Spleen (tissue), 11 donors: ENCODE data around the gene KEL. TPM values are rescaled to one million over a fixed set of nuclear protein-coding genes. Genes with fewer than 3 reads are reported as not detected.

Experiments
- DNase-seq: peaks from one replicate; pipeline ENCODE4 v3.0.0-alpha.2; 2020
- H3K27ac ChIP-seq, 8 donors: fragments of 200-600 bp; sonication (generic) in 7 of 8; 1 replicate in 4 of 8; 2 replicates in 4 of 8; pipeline versions ENCODE4 v1.5.0 to v1.8.0; 2016 to 2021; ENCODE audit warnings: inconsistent platforms in 4 of 8, mild to moderate bottlenecking in 4 of 8, moderate library complexity in 1 of 8
- H3K27me3 ChIP-seq, 7 donors: fragments of 200-600 bp; sonication (generic) in 6 of 7; replicated peaks in 1 of 7; 1 replicate in 4 of 7; 2 replicates in 3 of 7; pipeline versions ENCODE4 v1.5.0 to v1.8.0; 2016 to 2021; ENCODE audit warnings: inconsistent platforms in 3 of 7, mild to moderate bottlenecking in 1 of 7
- H3K36me3 ChIP-seq, 6 donors: fragments of 200-600 bp; sonication (generic) in 5 of 6; 1 replicate in 4 of 6; 2 replicates in 2 of 6; pipeline versions ENCODE4 v1.5.0 to v1.8.0; 2016 to 2021; ENCODE audit warnings: inconsistent platforms in 2 of 6
- H3K4me1 ChIP-seq, 6 donors: fragments of 200-600 bp; sonication (generic) in 5 of 6; 1 replicate in 3 of 6; 2 replicates in 3 of 6; pipeline versions ENCODE4 v1.5.0 to v1.8.0; 2016 to 2021; ENCODE audit warnings: inconsistent platforms in 3 of 6
- H3K4me3 ChIP-seq, 8 donors: fragments of 200-600 bp; sonication (generic) in 7 of 8; 1 replicate in 4 of 8; 2 replicates in 4 of 8; pipeline versions ENCODE4 v1.5.0 to v1.8.0; 2016 to 2021; ENCODE audit warnings: inconsistent platforms in 4 of 8, mild to moderate bottlenecking in 4 of 8, moderate library complexity in 2 of 8
- H3K9me3 ChIP-seq, 8 donors: fragments of 200-600 bp; sonication (generic) in 7 of 8; 1 replicate in 4 of 8; 2 replicates in 4 of 8; pipeline versions ENCODE4 v1.5.0 to v1.8.0; 2016 to 2021; ENCODE audit warnings: inconsistent platforms in 4 of 8
- CTCF ChIP-seq, 11 experiments: fragments of 200-600 bp in 7 of 11; fragments of 450-650 bp in 4 of 11; sonication (generic) in 4 of 11; IDR thresholded peaks in 8 of 11; conservative IDR thresholded peaks in 3 of 11; 1 replicate in 7 of 11; 2 replicates in 4 of 11; pipeline versions ENCODE4 v1.4.0 to v1.8.0; 2016 to 2021; ENCODE audit warnings: antibody characterized with exemption in 11 of 11, inconsistent platforms in 4 of 11, mild to moderate bottlenecking in 1 of 11
- POLR2A ChIP-seq, 3 donors: fragments of 450-650 bp; IDR thresholded peaks; one replicate each; pipeline ENCODE4 v1.5.1; 2017; ENCODE audit warnings: antibody characterized with exemption in 3 of 3, mild to moderate bottlenecking in 1 of 3
- POLR2AphosphoS5 ChIP-seq, 3 donors: sonication (generic); formaldehyde crosslinking; IDR thresholded peaks; one replicate each; pipeline ENCODE4 v1.5.1; 2017; ENCODE audit warnings: antibody characterized with exemption in 3 of 3
- WGBS, 5 donors: extraction: QIAGEN DNeasy Blood & Tissue Kit in 3 of 5; methylation state at CpG; one replicate each; pipeline versions ENCODE4 v1.1.5 to v1.1.7; 2013 to 2018; 5-methylcytosine and 5-hydroxymethylcytosine counted together
- intact Hi-C: fragments of 100-400 bp; cut with DNase I; formaldehyde crosslinking; loops from one replicate; pipeline ENCODE4 v1.15.0; 2023; ENCODE audit warnings: low total_unique reads
- polyA plus RNA-seq, 3 donors: library from polyadenylated mRNA; stranded (reverse); fragments of 200-250 nt; gene quantifications; one replicate each; pipeline ENCODE4 v1.2.1, GENCODE V29; 2013
- total RNA-seq, 7 donors: library from RNA; depleted of rRNA in 3 of 7; stranded (reverse); fragments of >200 nt in 3 of 7; fragmentation: NEBNext Ultra II Directional in 4 of 7; extraction: Animal tissue kit (Norgen Biotek cat#: 25700) in 4 of 7; gene quantifications; one replicate each; pipeline versions ENCODE4 v1.1.0 to v1.2.1, GENCODE V29; 2016 to 2021
- donor health status: healthy with polysubstance abuse.
- donor health status: DM: no; HTN: no; CAD: no; lungs with moderate emphysema.
- donor health status: DM: no; HTN: no; CAD: no.
- donor health status: Bipolar disorder and iron deficiency.
- donor health status: healthy.
- donor health status: DM: no; HTN: no; CAD: no.
- donor health status: DM: yes; HTN: yes; CAD: no.

KEL gene
- total and polyA plus RNA-seq, 10 donors: 3.3 to 27.4 (median 5.6) TPM

- Histone ChIP-seq H3K4me1 (peaks cover 0 to 13% (median 4%) of the 10 kb centered on the region in 6 donors), H3K27me3 (no peaks in the 10 kb centered on the region), H3K36me3 (no peaks in the 10 kb centered on the region), H3K27ac (no peak overlapping the region), H3K9me3 (peaks cover 0 to 5% (median 0%) of the 10 kb centered on the region in 8 donors), H3K4me3 (no peak overlapping the region)
- TF ChIP-seq POLR2A (IDR thresholded peaks at IDR 0.05) (no peak), CTCF (IDR thresholded peaks at IDR 0.05 in 8 of 11, conservative IDR thresholded peaks at IDR 0.05 in 3 of 11) (no peak), POLR2AphosphoS5 (IDR thresholded peaks at IDR 0.05) (no peak)
- intact Hi-C loops: loop anchor here (10.0 kb wide), 2 partner anchors 145 to 365 kb away; partner anchors contain the start of gene EPHB6
- no peak for DNase-seq
These were observed 37.6 kb upstream of the KEL start for GRCh38 chr7:142999793-143000192.

DNA sequence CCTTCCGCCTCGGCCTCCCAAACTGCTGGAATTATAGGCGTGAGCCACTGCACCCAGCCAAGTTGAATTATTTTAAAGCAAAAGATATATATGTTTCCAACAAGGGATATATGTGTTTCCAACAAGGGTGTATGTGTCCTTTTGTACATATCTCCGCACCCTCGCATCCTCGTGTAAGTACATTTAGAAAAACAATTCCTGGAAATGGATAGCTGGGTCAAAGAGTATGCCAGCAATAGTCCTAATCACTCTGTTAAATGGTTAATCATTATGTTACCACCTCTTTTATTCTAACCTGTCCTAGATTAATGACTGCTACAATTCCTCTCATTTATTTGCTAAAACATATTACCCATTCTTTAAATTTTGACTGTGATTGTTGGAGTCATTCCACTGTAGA is 36.8 kb upstream of the KEL start:
- no peaks in the 10 kb centered on the region for H3K27me3 ChIP-seq
- TF ChIP-seq CTCF (IDR thresholded peaks at IDR 0.05 in 8 of 11, conservative IDR thresholded peaks at IDR 0.05 in 3 of 11): no peak
- TF ChIP-seq POLR2AphosphoS5 (IDR thresholded peaks at IDR 0.05): no peak
- TF ChIP-seq POLR2A (IDR thresholded peaks at IDR 0.05): no peak
- H3K4me1 ChIP-seq: peaks cover 0 to 12% (median 4%) of the 10 kb centered on the region in 6 donors
- H3K36me3 ChIP-seq: no peaks in the 10 kb centered on the region
- 87 to 93% (median 91%) methylated on average over 6 of the region's 6 CpGs for WGBS, 5 donors
- H3K27ac ChIP-seq: no peak overlapping the region
- DNase-seq: no peak
- H3K4me3 ChIP-seq: no peak overlapping the region
- intact Hi-C loops: no loop called here
- peaks cover 0 to 5% (median 0%) of the 10 kb centered on the region in 8 donors for H3K9me3 ChIP-seq

GRCh38 chr7:142997456-142997989 is 35.4 kb upstream of the KEL start:
- peaks cover 0 to 5% (median 0%) of the 10 kb centered on the region in 8 donors for H3K9me3 ChIP-seq
- no peak overlapping the region for H3K4me3 ChIP-seq
- DNase-seq: no peak
- intact Hi-C loops: no loop called here
- H3K4me1 ChIP-seq: no peaks in the 10 kb centered on the region
- peaks cover 0 to 3% (median 0%) of the 10 kb centered on the region in 7 donors for H3K27me3 ChIP-seq
- no peaks in the 10 kb centered on the region for H3K36me3 ChIP-seq
- WGBS, 5 donors: 64 to 84% (median 74%) methylated on average over 4 of the region's 4 CpGs
- TF ChIP-seq CTCF (IDR thresholded peaks at IDR 0.05 in 8 of 11, conservative IDR thresholded peaks at IDR 0.05 in 3 of 11) (no peak), POLR2A (IDR thresholded peaks at IDR 0.05) (no peak), POLR2AphosphoS5 (IDR thresholded peaks at IDR 0.05) (no peak)
- H3K27ac ChIP-seq: no peak overlapping the region

GRCh38 chr7:142992427-142992826 is 30.3 kb upstream of the KEL start:
- Histone ChIP-seq H3K27me3 (peaks cover 0 to 13% (median 0%) of the 10 kb centered on the region in 7 donors), H3K36me3 (no peaks in the 10 kb centered on the region), H3K27ac (no peak overlapping the region), H3K4me3 (no peak overlapping the region), H3K9me3 (no peaks in the 10 kb centered on the region), H3K4me1 (no peaks in the 10 kb centered on the region)
- TF ChIP-seq CTCF (IDR thresholded peaks at IDR 0.05 in 8 of 11, conservative IDR thresholded peaks at IDR 0.05 in 3 of 11) (no peak), POLR2A (IDR thresholded peaks at IDR 0.05) (no peak), POLR2AphosphoS5 (IDR thresholded peaks at IDR 0.05) (no peak)
- intact Hi-C loops: no loop called here
- no peak for DNase-seq
- WGBS, 5 donors: 40 to 58% (median 54%) methylated on average over 3 of the region's 3 CpGs
